Measurements from ENCODE around the gene APCDD1.
A peak's percentile ranks its signal among the peaks of the same experiment; 100 is the strongest.
"Not testable (repeated sequence)": the region's sequence is repeated elsewhere in the genome, so short reads cannot be mapped to it uniquely, and the experiment has no call there.

APCDD1 gene

DNA sequence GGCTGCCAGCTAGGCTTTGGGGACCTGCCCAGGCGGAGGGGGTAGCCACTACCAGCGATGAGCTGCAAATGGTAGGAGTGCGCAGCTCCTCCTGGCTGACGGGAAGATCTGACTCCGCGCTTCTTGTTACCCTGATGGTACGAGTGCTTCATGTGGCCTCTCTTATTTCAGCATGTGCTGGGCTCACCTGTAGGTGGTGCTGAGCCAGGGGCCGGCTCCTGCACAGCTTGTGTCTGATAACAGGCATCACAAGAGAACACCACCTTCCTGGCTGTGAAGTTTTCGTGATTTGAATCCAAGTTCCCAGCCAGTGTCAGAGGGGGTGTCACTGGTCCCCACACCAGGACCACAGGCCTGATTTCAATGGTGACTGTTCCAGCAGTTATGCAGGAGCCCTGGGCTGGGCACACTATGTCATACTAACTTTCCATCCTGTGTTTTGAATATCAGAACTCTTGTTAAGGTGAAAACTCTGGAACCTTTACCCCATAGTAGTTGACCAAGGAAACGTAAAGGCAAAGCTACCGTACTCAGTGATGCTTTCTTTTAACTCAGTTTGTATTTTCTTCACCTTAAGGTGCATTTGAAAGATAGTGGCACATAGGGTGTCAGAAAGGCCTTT, 28.0 kb downstream of the APCDD1 start:
- DNase-seq (ENCODE audit: low read depth, low spot score): no peak
- H3K4me3 ChIP-seq (ENCODE audit: low read length): no peak overlapping the region

DNA sequence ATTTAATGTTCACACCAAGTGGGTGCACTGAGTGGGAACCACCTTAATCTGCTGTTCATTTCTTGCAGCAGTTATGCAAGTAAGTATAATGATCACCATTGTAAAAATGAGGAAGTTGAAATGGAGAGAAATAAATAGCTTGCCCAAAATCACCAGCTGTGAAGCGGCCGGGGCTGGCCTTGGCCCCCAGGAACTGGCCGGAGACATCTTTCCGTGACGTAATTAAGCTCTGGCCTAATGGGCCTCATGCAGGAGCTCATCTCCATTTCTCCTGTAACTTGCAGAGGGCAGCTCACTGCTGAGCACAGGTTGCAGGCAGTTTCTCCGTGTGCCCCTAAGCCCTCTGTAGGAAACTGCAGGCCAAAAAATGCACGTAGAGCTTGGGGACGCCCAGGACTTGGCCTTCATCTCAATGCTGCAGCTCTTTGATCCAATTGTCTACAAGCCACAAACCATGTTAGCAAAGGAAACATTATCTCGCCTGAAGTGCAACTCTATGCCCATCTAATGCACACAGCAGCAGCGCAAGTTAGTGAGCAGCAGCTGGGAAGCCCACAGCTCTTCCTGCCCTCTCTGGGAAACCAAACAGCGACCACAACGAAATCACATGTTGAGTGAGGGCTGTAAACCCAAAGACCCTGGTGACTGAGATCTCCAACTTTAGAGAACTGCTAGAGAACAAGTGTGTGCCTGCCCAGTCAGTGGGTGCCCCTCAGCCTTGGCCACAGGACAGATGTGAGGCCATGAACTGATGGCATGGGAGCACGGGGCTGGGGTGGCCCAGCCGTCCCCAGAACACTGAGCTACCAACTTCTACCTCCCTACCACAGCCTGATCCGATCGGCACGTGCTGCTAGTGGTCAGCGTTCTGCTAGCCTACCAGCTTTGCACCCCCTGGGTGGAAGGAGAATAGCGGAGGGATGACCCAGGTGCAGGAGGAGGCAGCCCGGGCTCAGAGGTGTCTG, 28.8 kb downstream of the APCDD1 start:
- peak; percentile 93 for DNase-seq (ENCODE audit: low read depth, low spot score)
- H3K4me3 ChIP-seq (ENCODE audit: low read length): peak overlapping the region; percentile 24

DNA sequence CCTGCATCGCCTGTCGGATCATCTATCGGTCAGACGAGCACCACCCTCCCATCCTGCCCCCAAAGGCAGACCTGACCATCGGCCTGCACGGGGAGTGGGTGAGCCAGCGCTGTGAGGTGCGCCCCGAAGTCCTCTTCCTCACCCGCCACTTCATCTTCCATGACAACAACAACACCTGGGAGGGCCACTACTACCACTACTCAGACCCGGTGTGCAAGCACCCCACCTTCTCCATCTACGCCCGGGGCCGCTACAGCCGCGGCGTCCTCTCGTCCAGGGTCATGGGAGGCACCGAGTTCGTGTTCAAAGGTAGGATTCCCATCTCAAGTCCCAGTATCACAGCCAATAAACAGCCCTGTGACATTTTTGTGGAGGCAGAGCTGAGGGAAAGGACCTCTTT, 31.0 kb downstream of the APCDD1 start:
- H3K4me3 ChIP-seq (ENCODE audit: low read length): no peak overlapping the region
- no peak for DNase-seq (ENCODE audit: low read depth, low spot score)

DNA sequence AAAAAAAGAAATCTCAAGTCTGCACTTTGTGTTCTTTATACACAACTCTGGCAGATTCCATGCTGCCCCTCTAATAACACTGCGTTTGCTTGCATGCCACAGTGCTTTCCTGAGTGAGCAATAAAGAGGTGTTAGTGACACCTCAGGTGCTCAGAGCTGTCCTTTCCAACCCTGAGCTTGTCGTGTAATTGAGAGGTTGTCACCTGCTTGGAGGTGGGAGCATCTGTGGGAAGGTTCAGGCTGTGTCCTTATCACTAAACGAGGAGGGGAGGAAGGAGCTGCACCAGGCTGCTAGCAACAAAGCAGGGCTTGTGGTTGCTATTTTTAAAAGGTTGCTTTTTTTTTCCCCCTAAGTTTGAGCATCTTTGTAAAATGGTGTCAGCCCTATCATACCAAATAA, 31.9 kb downstream of the APCDD1 start:
- no peak for DNase-seq (ENCODE audit: low read depth, low spot score)
- no peak overlapping the region for H3K4me3 ChIP-seq (ENCODE audit: low read length)

DNA sequence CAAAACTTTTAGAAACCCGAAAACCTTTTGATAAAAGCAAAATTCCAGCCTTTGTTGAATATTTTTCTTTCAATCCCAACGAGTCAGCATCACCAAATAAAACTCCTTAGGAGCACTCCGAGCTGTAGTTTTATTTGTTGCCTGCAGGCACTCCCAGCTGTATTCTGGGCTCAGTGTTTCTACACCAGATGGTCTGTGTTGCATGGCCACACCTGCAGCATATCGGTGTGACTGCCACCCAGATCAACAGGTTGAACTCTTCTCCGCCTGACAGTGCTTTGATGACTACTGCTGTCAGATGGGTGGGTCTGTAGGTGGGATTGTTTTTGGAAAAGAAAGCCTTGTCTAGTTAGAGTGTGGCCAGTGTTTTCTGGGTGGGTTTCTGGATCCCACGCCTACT, 32.7 kb downstream of the APCDD1 start:
- DNase-seq (ENCODE audit: low read depth, low spot score): peak; percentile 58
- H3K4me3 ChIP-seq (ENCODE audit: low read length): no peak overlapping the region

DNA sequence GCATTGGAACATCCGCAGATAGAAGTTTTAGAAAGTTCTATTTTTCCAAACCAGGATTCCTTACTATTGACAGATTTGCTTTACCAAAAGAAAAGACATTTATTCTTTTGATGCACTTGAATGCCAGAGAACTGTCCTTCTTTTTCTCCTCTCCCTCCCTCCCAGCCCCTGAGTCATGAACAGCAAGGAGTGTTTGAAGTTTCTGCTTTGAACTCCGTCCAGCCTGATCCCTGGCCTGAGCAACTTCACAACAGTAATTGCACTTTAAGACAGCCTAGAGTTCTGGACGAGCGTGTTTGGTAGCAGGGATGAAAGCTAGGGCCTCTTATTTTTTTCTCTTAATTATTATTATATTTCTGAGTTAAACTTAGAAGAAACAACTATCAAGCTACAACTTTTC, 33.6 kb downstream of the APCDD1 start:
- H3K4me3 ChIP-seq (ENCODE audit: low read length): no peak overlapping the region

DNA sequence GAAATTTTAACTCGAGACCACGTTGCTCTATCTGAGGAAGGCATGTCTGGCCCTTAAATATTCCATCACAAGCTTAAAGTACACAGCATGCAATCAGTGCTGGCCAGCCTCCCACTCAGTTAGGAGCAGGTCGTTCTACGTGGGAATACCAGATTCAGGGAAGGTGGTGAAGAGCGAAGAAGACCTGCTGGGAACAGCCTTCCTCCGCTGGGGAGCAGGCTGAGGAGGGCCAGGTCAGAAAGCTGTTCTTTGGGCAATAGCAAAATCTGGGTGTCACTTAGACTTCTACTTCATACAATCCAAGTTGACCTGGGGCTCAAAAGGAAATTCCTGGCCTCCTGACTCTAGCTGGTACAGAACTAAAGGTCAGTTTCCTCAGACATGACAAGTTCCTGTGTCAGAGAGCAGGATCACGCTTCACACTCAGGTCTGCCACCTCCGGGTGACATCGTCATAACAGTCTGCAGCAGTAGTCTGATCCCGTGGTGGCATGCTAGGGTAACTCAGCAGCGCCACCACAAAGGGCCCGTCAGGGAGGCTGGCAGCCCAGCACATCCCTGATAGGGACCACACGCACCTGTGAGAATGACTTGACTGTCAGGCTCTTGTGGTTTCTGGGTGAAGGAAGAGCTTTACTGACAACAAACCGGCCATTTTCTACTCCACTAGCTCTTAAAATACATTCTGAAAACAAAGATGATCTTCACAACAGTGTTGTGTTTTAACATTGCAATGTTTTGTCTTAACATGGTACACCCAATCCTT, 36.1 kb downstream of the APCDD1 start:
- peak; percentile 98 for DNase-seq (ENCODE audit: low read depth, low spot score)
- H3K4me3 ChIP-seq (ENCODE audit: low read length): no peak overlapping the region

More for the DNA sequence above, 33.6 kb downstream of the APCDD1 start:
- no peak for DNase-seq (ENCODE audit: low read depth, low spot score)

DNA sequence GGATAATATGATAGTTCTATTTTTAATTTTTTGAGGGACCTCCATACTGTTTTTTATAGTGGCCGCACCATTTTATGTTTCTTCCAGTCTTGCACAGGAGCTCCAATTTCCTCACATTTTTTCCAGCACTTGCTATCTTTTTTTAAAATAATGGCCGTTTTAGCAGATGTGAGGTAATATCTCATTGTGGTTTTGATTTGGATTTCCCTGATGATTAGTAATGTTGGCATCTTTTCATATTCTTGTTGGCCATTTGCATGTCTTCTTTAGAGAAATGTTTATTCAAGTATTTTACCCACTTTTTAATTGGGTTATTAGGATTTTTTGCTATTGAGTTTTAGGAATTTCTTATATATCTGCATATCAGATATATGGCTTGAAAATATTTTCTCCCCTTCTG, 41.5 kb downstream of the APCDD1 start:
- no peak for DNase-seq (ENCODE audit: low read depth, low spot score)
- H3K4me3 ChIP-seq (ENCODE audit: low read length): no peak overlapping the region

DNA sequence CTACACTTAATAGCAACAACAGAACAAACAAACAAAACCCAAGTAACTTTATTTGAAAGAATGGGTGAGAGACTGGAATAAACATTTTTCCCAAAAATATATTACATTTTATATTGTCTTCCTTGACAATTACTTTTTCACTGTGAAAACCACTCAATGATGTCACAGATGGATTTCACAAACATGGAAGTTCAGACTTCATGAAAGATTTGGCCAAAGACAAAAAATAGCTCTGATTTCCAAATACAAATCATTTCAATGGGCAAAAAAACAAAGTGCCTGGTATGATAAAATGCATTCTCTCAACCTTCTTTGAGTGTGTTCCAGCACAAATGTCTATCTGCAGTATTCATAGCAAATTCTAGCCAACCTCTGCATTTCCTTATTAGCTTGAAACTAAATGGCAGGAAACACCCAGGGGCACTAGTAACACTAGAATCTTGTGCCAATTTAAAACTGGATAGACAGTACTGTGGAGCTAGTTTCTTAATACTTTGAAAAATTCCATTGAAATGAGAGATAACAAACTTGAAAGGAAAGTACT, 42.8 kb downstream of the APCDD1 start:
- H3K4me3 ChIP-seq (ENCODE audit: low read length): no peak overlapping the region
- DNase-seq (ENCODE audit: low read depth, low spot score): no peak

DNA sequence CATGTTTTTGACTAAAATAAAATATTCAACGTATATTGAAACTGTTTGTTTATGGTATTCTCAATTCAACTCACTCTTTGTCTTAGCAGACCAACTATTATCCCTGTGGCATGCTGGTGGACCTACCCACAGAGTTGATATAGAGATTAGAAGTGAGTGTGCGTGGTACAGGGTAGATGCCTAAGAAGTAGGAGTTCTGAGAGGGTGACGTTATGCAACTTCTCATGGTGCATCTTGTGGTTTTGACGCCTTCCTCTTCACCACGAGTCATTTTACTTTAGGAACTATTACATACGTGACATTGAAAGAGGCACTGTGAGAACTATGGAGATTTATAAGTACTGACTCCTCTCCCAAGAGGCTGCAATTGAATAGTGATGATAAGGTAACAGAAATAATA, 44.8 kb downstream of the APCDD1 start:
- no peak overlapping the region for H3K4me3 ChIP-seq (ENCODE audit: low read length)
- peak; percentile 73 for DNase-seq (ENCODE audit: low read depth, low spot score)

DNA sequence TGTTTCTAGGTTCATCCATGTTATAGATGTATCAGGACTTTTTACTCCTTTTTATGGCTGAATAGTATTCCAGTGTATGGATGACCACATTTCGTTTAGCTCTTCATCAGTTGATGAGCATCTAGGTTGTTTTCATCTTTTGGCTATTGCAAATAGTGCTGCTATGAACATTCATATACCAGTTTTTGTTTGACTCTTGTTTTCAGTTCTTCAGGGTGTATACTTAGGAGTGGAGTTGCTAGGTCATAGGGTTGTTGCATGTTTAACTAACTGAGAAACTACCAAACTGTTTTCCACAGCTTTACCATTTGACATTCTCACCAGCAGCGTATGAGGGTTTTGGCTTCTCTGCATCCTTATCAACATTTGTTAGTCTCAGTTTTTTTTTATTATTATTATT, 45.6 kb downstream of the APCDD1 start:
- no peak overlapping the region for H3K4me3 ChIP-seq (ENCODE audit: low read length)
- DNase-seq (ENCODE audit: low read depth, low spot score): no peak

DNA sequence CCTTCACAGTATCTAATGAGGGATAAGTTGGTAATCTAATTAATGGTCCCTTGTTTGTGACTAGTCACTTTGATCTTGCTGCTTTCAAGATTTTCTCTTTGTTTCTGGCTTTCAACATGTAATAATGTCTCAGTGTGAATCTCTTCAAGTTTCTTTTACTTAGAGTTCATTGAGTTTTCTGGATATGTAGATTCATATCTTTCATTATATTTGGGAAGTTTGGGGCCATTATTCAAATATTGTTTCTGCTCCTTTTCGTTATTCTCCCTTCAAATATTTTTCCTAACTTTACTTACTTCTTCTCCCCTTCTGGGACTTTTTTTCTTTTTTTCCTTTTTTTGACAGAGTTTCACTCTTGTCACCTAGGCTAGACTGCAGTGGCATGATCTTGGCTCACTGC, 50.3 kb downstream of the APCDD1 start:
- no peak for DNase-seq (ENCODE audit: low read depth, low spot score)

DNA sequence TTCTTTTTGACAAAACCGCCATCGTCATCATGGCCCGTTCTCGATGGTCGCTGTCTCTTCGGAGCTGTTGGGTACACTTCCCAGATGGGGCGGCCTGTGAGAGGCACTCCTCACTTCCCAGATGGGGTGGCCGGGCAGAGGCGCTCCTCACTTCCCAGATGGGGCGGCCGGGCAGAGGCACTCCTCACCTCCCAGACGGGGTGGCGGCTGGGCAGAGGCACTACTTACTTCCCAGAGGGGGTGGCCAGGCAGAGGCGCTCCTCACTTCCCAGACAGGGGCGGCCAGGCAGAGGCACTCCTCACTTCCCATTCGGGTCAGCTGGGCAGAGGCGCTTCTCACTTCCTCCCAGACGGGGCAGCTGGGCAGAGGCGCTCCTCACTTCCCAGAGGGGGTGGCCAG, 51.5 kb downstream of the APCDD1 start:
- not testable (repeated sequence) for H3K4me3 ChIP-seq (ENCODE audit: low read length); DNase-seq (ENCODE audit: low read depth, low spot score)

More for the DNA sequence above, 50.3 kb downstream of the APCDD1 start:
- H3K4me3 ChIP-seq (ENCODE audit: low read length): no peak overlapping the region

DNA sequence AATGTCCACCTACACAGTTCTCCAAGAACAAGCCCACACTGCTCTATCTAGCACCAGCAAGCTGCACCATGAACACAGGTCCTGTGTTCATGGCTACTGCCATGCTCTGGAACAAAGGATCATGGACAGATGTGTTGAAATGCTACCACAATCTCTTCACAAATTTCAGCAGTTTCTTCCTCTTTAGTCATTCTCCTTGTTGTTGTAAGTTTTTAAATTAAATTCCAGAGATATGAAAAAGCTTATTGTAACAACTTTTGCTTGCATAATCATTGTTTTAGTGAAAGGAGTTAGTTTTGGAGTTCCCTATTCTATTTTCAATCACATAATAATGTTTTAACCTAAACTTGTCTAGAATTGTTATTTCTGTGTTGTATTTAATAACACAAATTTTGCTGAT, 54.2 kb downstream of the APCDD1 start:
- DNase-seq (ENCODE audit: low read depth, low spot score): no peak
- no peak overlapping the region for H3K4me3 ChIP-seq (ENCODE audit: low read length)

DNA sequence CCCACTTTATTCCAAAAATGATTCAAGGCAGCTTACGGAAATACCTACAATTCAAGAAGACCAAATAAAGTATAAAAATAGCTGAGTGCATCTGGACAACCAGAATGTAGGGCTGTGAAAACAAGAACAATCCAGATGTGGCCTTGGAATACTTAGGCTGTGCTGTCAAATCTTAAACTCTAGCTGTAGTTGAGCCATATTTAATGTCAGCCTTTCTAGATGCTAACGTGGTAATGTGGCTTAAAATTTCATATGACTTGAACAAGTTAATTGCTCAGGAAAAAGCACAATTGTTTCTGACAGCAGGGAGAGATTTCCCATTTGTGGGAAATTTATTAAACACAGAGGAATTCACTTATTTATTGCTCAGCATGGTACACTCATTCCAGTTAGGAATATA, 56.8 kb downstream of the APCDD1 start:
- H3K4me3 ChIP-seq (ENCODE audit: low read length): no peak overlapping the region
- DNase-seq (ENCODE audit: low read depth, low spot score): no peak

DNA sequence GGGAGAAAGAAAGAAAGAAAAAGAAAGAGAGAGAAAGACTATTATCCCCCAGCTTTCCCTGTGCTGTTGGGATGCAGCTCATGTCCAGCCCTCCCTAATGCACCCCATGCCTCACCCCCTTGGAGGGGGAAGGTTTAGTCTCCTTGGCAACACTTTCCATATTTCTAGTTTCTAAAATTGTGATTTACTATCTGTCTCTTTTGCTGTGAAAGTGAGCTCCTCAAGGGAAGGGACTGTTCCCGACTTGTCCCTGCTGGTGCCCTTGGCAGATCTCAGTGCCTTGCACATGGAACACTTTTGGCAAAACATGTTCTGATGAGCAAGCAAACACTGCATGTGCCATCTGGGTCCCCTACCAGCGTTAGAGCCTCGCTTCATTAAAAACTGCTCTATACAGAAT, 59.6 kb downstream of the APCDD1 start:
- no peak for DNase-seq (ENCODE audit: low read depth, low spot score)
- no peak overlapping the region for H3K4me3 ChIP-seq (ENCODE audit: low read length)

DNA sequence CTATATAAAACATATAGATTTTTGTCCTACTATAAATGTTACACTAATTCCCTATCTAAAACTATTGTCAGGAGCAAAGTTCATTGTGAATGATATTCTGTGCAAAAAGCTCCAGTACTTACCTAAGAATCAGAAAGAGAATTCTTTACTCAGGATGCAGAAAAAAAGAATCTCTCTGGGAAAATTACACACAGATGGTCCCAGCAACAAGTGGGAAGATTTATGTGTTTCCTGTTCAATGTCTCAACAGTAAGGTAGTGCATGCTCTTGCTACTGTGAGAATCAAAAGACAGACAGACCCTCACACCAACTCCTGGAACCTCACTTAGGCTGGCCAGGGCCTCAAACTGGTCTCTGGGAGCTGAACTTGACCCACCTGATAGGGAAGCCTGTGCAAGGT, 60.2 kb downstream of the APCDD1 start:
- no peak for DNase-seq (ENCODE audit: low read depth, low spot score)

DNA sequence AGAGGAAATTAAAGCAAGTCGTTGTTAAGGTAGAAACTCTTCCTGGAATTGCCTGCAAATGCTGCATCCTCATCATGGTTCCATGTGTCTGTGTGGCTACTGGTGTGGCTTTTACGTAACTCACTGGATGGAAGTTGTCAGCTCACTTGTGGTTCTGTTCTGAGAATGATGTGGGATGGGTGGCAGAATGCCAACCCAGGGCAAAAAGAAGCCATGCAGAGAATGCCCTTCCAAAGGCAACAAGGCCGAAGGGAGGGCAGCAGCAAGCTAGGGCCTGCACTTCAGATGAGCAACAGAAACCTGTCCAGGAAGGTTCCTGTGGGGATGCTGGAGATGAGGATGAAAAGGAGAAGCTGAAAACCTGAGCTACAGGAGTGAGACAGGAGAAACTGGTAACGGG, 61.0 kb downstream of the APCDD1 start:
- H3K4me3 ChIP-seq (ENCODE audit: low read length): no peak overlapping the region
- no peak for DNase-seq (ENCODE audit: low read depth, low spot score)

More for the DNA sequence above, 60.2 kb downstream of the APCDD1 start:
- no peak overlapping the region for H3K4me3 ChIP-seq (ENCODE audit: low read length)

DNA sequence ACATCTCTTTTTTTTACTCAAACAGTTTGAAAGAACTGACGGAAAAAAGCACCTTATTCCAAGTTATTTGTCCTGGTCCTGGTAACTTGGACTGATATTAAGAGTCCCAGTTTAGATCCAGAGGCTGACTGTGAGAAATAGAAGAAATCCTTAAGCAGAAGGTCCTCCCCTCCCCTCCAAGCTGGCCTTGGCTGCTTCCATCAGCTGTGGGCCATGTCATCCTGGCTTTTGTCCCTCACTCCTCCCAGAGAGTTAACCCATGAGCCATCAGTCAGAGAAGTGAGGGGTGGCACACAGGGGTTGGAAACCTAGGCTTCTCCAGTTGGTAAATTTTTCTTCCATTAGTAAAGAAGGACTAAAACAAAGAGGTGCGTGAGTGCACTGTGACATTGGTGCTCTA, 61.6 kb downstream of the APCDD1 start:
- no peak overlapping the region for H3K4me3 ChIP-seq (ENCODE audit: low read length)
- no peak for DNase-seq (ENCODE audit: low read depth, low spot score)
